GM06990 (cell line): ENCODE measurements around the gene LARP4.

Source experiments
- DNase-seq: peaks from one replicate; pipeline ENCODE4 v3.0.0-alpha.2; 2011; ENCODE audit not compliant: insufficient read length; ENCODE audit errors: extremely low read depth
- H3K27me3 ChIP-seq: replicated peaks from 2 replicates; pipeline ENCODE4 v1.6.0; 2011; ENCODE audit warnings: low read length; ENCODE audit not compliant: control insufficient read depth, insufficient read depth
- H3K36me3 ChIP-seq: 2 replicates; pipeline ENCODE4 v1.5.1; 2011; ENCODE audit warnings: low read length; ENCODE audit not compliant: control insufficient read depth, insufficient read depth
- H3K4me3 ChIP-seq: replicated peaks from 2 replicates; pipeline ENCODE4 v1.5.1; 2011; ENCODE audit warnings: low read depth, mild to moderate bottlenecking, control low read depth, low read length
- CTCF ChIP-seq: IDR thresholded peaks from 2 replicates; pipeline ENCODE4 v1.5.1; 2011; ENCODE audit warnings: low read length, control low read depth, mild to moderate bottlenecking, inconsistent platforms; ENCODE audit not compliant: insufficient read depth, poor library complexity, severe bottlenecking

LARP4 gene

GRCh38 chr12:50506753-50507473 lies 106.2 kb downstream of the LARP4 start:
- DNase-seq: no peak
- Histone ChIP-seq H3K27me3 (no peaks in the 10 kb centered on the region), H3K4me3 (peak overlapping the region; percentile 97), H3K36me3 (no peaks in the 10 kb centered on the region)
- no peak for TF ChIP-seq CTCF

DNA sequence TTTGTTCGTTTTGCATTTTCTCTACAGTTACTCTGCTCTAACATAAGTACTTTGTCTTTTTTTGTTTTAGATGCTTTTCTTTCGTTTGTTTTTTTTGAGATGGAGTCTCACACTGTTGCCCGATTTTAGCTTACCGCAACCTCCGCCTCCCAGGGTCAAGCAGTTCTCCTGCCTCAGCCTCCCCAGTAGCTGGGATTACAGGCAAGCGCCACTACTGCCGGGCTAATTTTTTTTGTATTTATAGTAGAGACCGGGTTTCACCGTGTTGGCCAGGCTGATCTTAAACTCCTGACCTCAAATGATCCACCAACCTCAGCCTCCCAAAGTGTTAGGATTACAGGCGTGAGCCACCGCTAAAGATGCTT lies 106.8 kb downstream of the LARP4 start:
- no peak for DNase-seq
- no peak for TF ChIP-seq CTCF
- H3K36me3 ChIP-seq: no peaks in the 10 kb centered on the region
- H3K27me3 ChIP-seq: no peaks in the 10 kb centered on the region
- no peak overlapping the region for H3K4me3 ChIP-seq

- no peaks in the 10 kb centered on the region for H3K36me3 ChIP-seq
- TF ChIP-seq CTCF: no peak
- DNase-seq: no peak
- H3K4me3 ChIP-seq: no peak overlapping the region
- no peaks in the 10 kb centered on the region for H3K27me3 ChIP-seq
Measured at GRCh38 chr12:50507930-50508329, 107.2 kb downstream of the LARP4 start.

DNA sequence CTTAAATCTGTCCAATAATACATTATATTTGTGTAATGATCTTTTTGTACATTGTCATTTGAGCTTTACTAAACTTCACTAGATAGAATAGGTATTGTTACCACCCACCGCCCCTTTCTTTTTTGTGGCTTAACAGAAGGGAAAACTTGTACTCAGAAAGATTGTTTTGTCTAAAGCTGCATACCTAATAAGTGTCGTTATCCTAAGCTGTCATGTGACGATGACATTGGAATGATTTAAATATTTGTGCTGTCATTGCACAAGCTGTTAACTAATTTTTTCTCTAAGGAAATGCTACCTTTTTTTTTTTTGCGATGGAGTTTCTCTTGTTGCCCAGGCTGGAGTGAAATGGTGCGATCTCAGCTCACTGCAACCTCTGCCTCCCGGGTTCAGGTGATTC lies 107.7 kb downstream of the LARP4 start:
- no peaks in the 10 kb centered on the region for H3K36me3 ChIP-seq
- no peaks in the 10 kb centered on the region for H3K27me3 ChIP-seq
- H3K4me3 ChIP-seq: no peak overlapping the region
- no peak for DNase-seq
- no peak for TF ChIP-seq CTCF

DNA sequence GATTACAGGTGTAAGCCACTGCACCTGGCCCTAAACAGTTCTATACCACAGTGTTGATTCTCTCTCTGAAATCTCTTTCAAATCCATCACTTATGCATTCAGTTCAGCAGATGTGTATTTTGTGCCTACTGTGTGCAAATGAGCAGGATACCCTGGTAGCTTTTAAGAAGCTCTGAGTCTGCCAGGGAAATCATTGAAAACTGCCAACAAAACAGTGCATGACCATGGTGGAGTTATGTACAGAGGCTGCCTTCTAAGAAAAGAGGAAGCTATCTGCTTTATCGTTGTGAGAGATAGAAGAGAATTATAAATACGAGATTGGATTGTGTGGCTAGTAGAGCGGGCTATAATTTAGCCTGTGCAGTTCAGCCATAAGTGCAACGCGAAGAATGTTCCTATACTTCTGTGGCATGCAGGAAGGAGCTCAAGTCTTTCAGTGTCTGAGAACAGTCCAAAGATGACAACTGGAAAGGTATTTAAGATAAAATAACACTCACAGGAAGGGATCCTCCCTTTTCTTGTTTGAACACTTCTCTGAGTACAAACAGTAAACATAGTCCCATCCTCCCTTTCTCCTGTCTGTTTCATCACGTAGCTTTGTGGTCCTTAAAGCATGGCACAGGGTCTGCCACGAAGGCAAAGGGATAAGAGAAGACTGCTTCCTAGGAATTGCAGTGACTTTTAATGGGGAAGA lies 108.4 kb downstream of the LARP4 start:
- no peaks in the 10 kb centered on the region for H3K36me3 ChIP-seq
- no peak overlapping the region for H3K4me3 ChIP-seq
- no peaks in the 10 kb centered on the region for H3K27me3 ChIP-seq
- TF ChIP-seq CTCF: no peak
- DNase-seq: no peak
